Right atrium auricular region (tissue), 2 donors: ENCODE data around the gene CUEDC1. TPM values are rescaled to one million over a fixed set of nuclear protein-coding genes. Genes with fewer than 3 reads are reported as not detected.

Source experiments
- total RNA-seq, 2 donors: library from RNA; depleted of rRNA; stranded (reverse); fragments of >200 nt; gene quantifications; one replicate each; pipeline ENCODE4 v1.1.0, GENCODE V29; 2016

CUEDC1 gene
- total RNA-seq, 2 donors from 2014 or later = 32.5 to 33.3 TPM

Other genes with a start within 250 kb of the CUEDC1 start
- not detected for gene CCDC182, start 210.1 kb downstream of the CUEDC1 start, total RNA-seq
- 10 to 100 TPM; 24.1 to 35.3 TPM for gene MRPS23, start 105.4 kb downstream of the CUEDC1 start, total RNA-seq
- gene VEZF1, start 32.8 kb upstream of the CUEDC1 start, total RNA-seq = 10 to 100 TPM; 65.9 to 77.1 TPM
- 100 to 1,000 TPM in 1 of 2 donors, 10 to 100 TPM in 1; 70.6 to 101 TPM for gene SRSF1, start 51.8 kb upstream of the CUEDC1 start, total RNA-seq
- 10 to 100 TPM; 27.7 to 27.9 TPM for gene DYNLL2, start 128.0 kb upstream of the CUEDC1 start, total RNA-seq
- gene OR4D1, start 193.0 kb upstream of the CUEDC1 start, total RNA-seq = not detected
- not detected for gene OR4D2, start 211.6 kb upstream of the CUEDC1 start, total RNA-seq
- gene EPX, start 237.3 kb upstream of the CUEDC1 start, total RNA-seq = not detected